Progenitor cell of endocrine pancreas (in vitro differentiated cells): Measurements from ENCODE around the gene MAP3K14. TPM values are rescaled to one million over a fixed set of nuclear protein-coding genes. Genes with fewer than 3 reads are reported as not detected.

Experiments
- DNase-seq: peaks from one replicate; pipeline ENCODE4 v3.0.0; 2021; ENCODE audit warnings: low spot score; ENCODE audit not compliant: unreplicated experiment
- H3K27ac Mint-ChIP-seq: 2 replicates; pipeline ENCODE4 v1.8.0; 2021; ENCODE audit warnings: mild to moderate bottlenecking, moderate library complexity, mixed read lengths
- H3K27me3 Mint-ChIP-seq: 2 replicates; pipeline ENCODE4 v1.8.0; 2021; ENCODE audit warnings: mixed read lengths
- H3K36me3 Mint-ChIP-seq: 2 replicates; pipeline ENCODE4 v1.8.0; 2022; ENCODE audit warnings: mixed read lengths; ENCODE audit not compliant: insufficient read depth
- H3K4me1 Mint-ChIP-seq: 2 replicates; pipeline ENCODE4 v1.8.0; 2021; ENCODE audit warnings: low read depth, mixed read lengths
- H3K4me3 Mint-ChIP-seq: 2 replicates; pipeline ENCODE4 v1.8.0; 2021; ENCODE audit warnings: low read depth, mild to moderate bottlenecking, moderate library complexity, mixed read lengths
- H3K9me3 Mint-ChIP-seq: 2 replicates; pipeline ENCODE4 v1.8.0; 2021; ENCODE audit warnings: low read depth, mixed read lengths
- CTCF ChIP-seq: fragments of 200-600 bp; sonication (generic); IDR thresholded peaks from one replicate; pipeline ENCODE4 v1.5.0; 2021; ENCODE audit warnings: antibody characterized with exemption, mild to moderate bottlenecking; ENCODE audit not compliant: unreplicated experiment
- total RNA-seq: library from RNA; stranded (reverse); gene quantifications from 2 replicates; pipeline ENCODE4 v1.2.1, GENCODE V29; 2021

The MAP3K14 gene
- total RNA-seq, 1 donor from 2014 or later = 7.8 TPM

- Mint-ChIP-seq H3K4me1 (peaks cover 4% of the 10 kb centered on the region), H3K27me3 (peaks cover 71% of the 10 kb centered on the region), H3K9me3 (no peaks in the 10 kb centered on the region), H3K27ac (no peak overlapping the region), H3K36me3 (no peaks in the 10 kb centered on the region), H3K4me3 (no peak overlapping the region)
- no peak for DNase-seq
- no peak for TF ChIP-seq CTCF
Observed at GRCh38 chr17:45236282-45236606, 80.6 kb downstream of the MAP3K14 start.

GRCh38 chr17:45235416-45236281, 81.2 kb downstream of the MAP3K14 start:
- no peaks in the 10 kb centered on the region for H3K36me3 Mint-ChIP-seq
- no peak overlapping the region for H3K4me3 Mint-ChIP-seq
- no peak overlapping the region for H3K27ac Mint-ChIP-seq
- peak; percentile 83 for TF ChIP-seq CTCF
- peaks cover 66% of the 10 kb centered on the region for H3K27me3 Mint-ChIP-seq
- DNase-seq = peak; percentile 56
- no peaks in the 10 kb centered on the region for H3K4me1 Mint-ChIP-seq
- no peaks in the 10 kb centered on the region for H3K9me3 Mint-ChIP-seq

- no peak overlapping the region for H3K4me3 Mint-ChIP-seq
- no peaks in the 10 kb centered on the region for H3K9me3 Mint-ChIP-seq
- H3K27ac Mint-ChIP-seq = no peak overlapping the region
- peak; percentile 60 for TF ChIP-seq CTCF
- DNase-seq = no peak
- H3K4me1 Mint-ChIP-seq = no peaks in the 10 kb centered on the region
- H3K36me3 Mint-ChIP-seq = no peaks in the 10 kb centered on the region
- H3K27me3 Mint-ChIP-seq = peaks cover 67% of the 10 kb centered on the region
Observed at GRCh38 chr17:45234641-45235415, 82.0 kb downstream of the MAP3K14 start.

GRCh38 chr17:45233423-45233924, 83.3 kb downstream of the MAP3K14 start:
- Mint-ChIP-seq H3K36me3 (no peaks in the 10 kb centered on the region), H3K4me3 (no peak overlapping the region), H3K27ac (no peak overlapping the region), H3K4me1 (no peaks in the 10 kb centered on the region), H3K27me3 (peaks cover 58% of the 10 kb centered on the region), H3K9me3 (no peaks in the 10 kb centered on the region)
- TF ChIP-seq CTCF = no peak
- no peak for DNase-seq
